Measurements from ENCODE around the gene PBX1.

PBX1 gene

GRCh38 chr1:164856381-164856780 is 297.4 kb downstream of the PBX1 start:
- H3K27ac ChIP-seq (ENCODE audit: low read depth, low read length), result no peak overlapping the region
- H3K27me3 ChIP-seq (ENCODE audit: control insufficient read depth, low read length), result no peaks in the 10 kb centered on the region

GRCh38 chr1:164857439-164857838 is 298.5 kb downstream of the PBX1 start:
- Histone ChIP-seq H3F3A (ENCODE audit: control insufficient read depth, insufficient read depth) (no peaks in the 10 kb centered on the region), H3K9me2 (replicated peaks; ENCODE audit: control insufficient read depth, low read length) (no peaks in the 10 kb centered on the region), H3K79me2 (ENCODE audit: control insufficient read depth, low read length) (no peaks in the 10 kb centered on the region), H4K20me1 (ENCODE audit: control insufficient read depth, insufficient read depth, low read depth, low read length) (no peaks in the 10 kb centered on the region), H3K27me3 (ENCODE audit: control insufficient read depth, low read length) (no peaks in the 10 kb centered on the region), H3K4me2 (ENCODE audit: low read length) (no peak overlapping the region), H3K9me3 (ENCODE audit: control insufficient read depth, insufficient read depth, low read length) (no peaks in the 10 kb centered on the region), H3K27ac (ENCODE audit: low read depth, low read length) (no peak overlapping the region), H3K4me1 (ENCODE audit: control insufficient read depth, low read length) (no peaks in the 10 kb centered on the region), H3K36me3 (ENCODE audit: control insufficient read depth, low read length) (no peaks in the 10 kb centered on the region), H3K4me3 (ENCODE audit: low read length) (no peak overlapping the region)
- TF ChIP-seq EZH2phosphoT487 (IDR thresholded peaks at IDR 0.05; ENCODE audit: borderline replicate concordance, low read length), result no peak
- no peak for TF ChIP-seq CTCF (IDR thresholded peaks at IDR 0.05; ENCODE audit: low read depth, low read length, poor library complexity, severe bottlenecking)

More at GRCh38 chr1:164856381-164856780, 297.4 kb downstream of the PBX1 start:
- H3K4me1 ChIP-seq (ENCODE audit: control insufficient read depth, low read length), result no peaks in the 10 kb centered on the region
- H3K4me2 ChIP-seq (ENCODE audit: low read length), result no peak overlapping the region
- H3K9me2 ChIP-seq (replicated peaks; ENCODE audit: control insufficient read depth, low read length), result no peaks in the 10 kb centered on the region
- no peaks in the 10 kb centered on the region for H3K79me2 ChIP-seq (ENCODE audit: control insufficient read depth, low read length)
- no peaks in the 10 kb centered on the region for H4K20me1 ChIP-seq (ENCODE audit: control insufficient read depth, insufficient read depth, low read depth, low read length)
- TF ChIP-seq EZH2phosphoT487 (IDR thresholded peaks at IDR 0.05; ENCODE audit: borderline replicate concordance, low read length) (no peak), CTCF (IDR thresholded peaks at IDR 0.05; ENCODE audit: low read depth, low read length, poor library complexity, severe bottlenecking) (no peak)
- no peaks in the 10 kb centered on the region for H3F3A ChIP-seq (ENCODE audit: control insufficient read depth, insufficient read depth)
- no peaks in the 10 kb centered on the region for H3K9me3 ChIP-seq (ENCODE audit: control insufficient read depth, insufficient read depth, low read length)
- no peaks in the 10 kb centered on the region for H3K36me3 ChIP-seq (ENCODE audit: control insufficient read depth, low read length)
- H3K4me3 ChIP-seq (ENCODE audit: low read length), result no peak overlapping the region

GRCh38 chr1:164858096-164858632 is 299.2 kb downstream of the PBX1 start:
- H3K4me2 ChIP-seq (ENCODE audit: low read length), result no peak overlapping the region
- no peaks in the 10 kb centered on the region for H3K36me3 ChIP-seq (ENCODE audit: control insufficient read depth, low read length)
- no peak overlapping the region for H3K4me3 ChIP-seq (ENCODE audit: low read length)
- TF ChIP-seq EZH2phosphoT487 (IDR thresholded peaks at IDR 0.05; ENCODE audit: borderline replicate concordance, low read length), result no peak
- TF ChIP-seq CTCF (IDR thresholded peaks at IDR 0.05; ENCODE audit: low read depth, low read length, poor library complexity, severe bottlenecking), result no peak
- H3K27ac ChIP-seq (ENCODE audit: low read depth, low read length), result no peak overlapping the region
- H3K79me2 ChIP-seq (ENCODE audit: control insufficient read depth, low read length), result no peaks in the 10 kb centered on the region
- no peaks in the 10 kb centered on the region for H3F3A ChIP-seq (ENCODE audit: control insufficient read depth, insufficient read depth)
- no peaks in the 10 kb centered on the region for H4K20me1 ChIP-seq (ENCODE audit: control insufficient read depth, insufficient read depth, low read depth, low read length)
- no peaks in the 10 kb centered on the region for H3K27me3 ChIP-seq (ENCODE audit: control insufficient read depth, low read length)
- no peaks in the 10 kb centered on the region for H3K4me1 ChIP-seq (ENCODE audit: control insufficient read depth, low read length)
- no peaks in the 10 kb centered on the region for H3K9me2 ChIP-seq (replicated peaks; ENCODE audit: control insufficient read depth, low read length)
- H3K9me3 ChIP-seq (ENCODE audit: control insufficient read depth, insufficient read depth, low read length), result no peaks in the 10 kb centered on the region

Measured in DOHH2 (cell line).